ENCODE measurements around the gene ACACB.

GRCh38 chr12:109139360-109139759, 23.0 kb downstream of the ACACB start:
- TF ChIP-seq CTCF (IDR thresholded peaks at IDR 0.05), result no peak
- TF ChIP-seq POLR2A (IDR thresholded peaks at IDR 0.05), result no peak

Data from tibial nerve (tissue), 3 donors.